GM18519 (cell line): Measurements from ENCODE around the gene PSD2.

Experiments
- ATAC-seq: cut with Tn5 transposase; IDR thresholded peaks from one replicate; pipeline ENCODE4 v1.9.1; 2021; ENCODE audit warnings: mild to moderate bottlenecking, moderate library complexity; ENCODE audit not compliant: unreplicated experiment, low FRiP score

The PSD2 gene

DNA sequence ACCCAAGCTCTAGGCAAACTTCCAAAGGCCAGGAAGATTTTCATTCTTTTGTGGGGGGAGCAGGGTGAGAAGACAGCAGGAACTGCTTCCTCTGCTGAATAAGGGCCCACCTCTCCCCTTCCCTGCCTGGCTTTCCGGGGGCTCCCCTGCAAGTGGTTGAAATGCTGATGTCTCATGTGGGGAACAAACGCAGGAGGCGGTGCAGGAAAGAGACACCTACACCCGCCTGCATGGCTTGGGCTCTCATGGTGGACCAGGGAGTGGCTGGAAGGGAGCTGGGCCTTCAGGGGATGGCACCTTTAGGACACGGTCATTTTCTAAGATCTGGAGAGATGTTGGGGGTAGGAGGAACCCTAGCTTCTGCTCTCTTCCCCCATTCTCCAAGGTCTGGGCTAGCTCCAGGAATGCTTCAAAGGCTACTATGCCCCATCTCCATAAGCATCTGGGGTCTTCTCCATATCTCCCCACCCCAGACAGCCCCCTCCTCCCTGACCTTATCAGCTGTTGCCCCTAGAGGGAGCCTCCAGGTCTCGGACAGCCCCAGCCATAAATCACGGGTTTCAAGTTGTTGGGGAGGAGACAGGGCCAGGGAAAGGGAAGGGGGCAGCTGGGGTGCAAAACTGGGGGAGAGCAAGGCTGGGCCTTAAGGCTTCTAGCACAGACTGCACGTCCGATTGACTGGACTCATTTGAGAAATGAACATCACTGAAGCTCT, 76.6 kb downstream of the PSD2 start:
- no peak for ATAC-seq

DNA sequence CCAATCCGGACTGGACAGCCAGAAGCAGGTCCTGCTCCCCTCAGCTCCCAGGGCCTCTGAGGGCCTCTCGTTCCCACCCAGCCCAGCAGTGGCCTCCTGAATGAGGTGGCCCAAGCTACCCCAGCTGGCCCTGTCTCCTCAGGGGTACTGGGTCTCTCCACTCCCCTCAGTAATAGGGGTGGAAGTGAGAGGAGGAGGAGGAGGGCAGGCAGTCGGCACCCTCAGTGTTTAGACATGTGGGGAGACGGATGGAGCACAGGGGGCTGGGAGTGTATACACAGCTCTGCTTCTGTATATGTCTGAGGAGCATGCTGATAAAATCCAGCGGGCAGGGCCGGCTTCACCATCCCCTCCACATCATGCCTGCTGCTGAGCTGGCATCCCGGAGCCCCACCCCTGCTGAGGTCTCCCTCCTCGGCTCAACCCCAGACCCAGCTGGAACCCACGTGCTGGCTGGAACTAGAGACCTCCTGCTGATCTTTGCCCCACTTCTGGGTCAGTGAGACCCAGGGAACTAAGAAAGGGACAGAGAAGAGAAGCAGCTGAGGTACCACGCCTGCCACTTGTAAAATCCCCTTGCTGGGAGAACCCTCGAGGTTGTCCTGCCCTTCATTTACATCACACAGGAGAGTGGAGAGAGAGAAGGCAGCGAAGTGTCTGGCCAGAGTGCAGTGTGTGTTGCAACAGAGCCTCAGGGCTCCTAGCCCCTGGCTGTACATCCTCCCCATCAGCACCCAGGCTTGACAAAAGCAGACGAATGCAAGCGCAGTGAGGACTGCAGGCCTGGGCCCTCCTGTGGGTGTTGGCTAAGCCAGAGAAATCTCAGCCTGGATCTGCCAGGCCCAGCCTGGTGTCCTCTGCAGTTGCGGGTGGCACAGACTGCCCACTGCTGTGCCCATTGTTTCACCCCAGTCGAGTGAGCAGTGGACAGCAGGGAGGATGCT, 77.5 kb downstream of the PSD2 start:
- no peak for ATAC-seq

DNA sequence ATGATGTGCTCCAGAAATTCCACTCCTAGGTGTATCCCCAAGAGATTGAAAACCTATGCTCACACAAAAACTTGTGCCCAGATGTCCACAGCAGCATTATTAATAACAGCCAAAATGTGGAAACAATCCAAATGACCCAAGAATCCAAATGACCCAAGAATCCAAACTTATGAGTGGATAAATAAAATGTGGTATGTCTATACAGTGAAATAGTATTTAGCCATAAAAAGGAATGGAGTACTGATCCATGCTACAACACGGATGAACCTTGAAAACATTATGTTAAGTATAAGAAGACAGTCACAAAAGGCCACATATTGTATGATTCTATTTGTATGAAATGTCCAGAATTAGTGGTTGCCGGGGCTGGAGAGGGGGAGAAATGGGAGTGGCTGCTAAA, 80.3 kb downstream of the PSD2 start:
- ATAC-seq = no peak

DNA sequence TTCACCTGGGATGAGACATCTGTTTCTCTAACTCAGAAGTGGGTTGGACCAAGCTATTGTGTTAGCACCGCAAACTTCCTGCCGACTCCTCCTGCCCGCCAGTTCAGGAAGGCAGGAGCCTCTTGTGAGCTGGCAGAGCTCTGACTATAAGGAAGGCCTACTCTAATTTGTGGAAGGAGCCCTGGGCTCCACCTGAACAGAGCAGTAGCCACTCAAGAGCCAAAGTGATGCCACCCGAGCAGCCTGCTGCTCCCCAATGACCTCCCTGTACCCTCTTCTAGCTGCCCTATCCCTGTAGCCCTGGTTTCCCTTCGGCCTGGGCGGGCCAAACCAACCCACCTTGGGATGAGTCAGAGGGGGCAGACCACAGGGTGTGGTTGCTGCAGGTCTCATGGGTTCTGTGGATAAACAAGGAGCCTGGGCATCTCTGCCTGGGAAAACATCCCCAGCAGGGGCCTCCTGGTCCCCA, 81.6 kb downstream of the PSD2 start:
- no peak for ATAC-seq

DNA sequence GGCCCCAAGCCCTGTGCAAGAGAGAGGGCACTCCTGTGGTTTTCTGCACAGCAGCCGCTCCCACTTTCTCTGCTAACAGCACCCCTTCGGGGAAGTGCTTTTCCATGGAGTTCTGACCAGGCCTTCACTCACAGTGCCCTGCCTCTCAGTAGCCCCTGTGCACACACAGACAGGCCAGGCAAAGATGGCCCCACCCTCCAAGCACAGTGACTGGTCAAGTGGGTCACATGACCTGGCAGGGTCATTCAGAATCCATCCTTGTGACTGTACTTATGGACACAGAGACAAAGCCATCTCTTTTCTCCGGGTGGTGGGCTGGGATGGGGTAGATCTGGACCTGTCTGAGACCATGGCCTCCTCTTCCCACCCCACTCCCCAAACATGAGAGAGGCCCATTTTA, 82.5 kb downstream of the PSD2 start:
- no peak for ATAC-seq

DNA sequence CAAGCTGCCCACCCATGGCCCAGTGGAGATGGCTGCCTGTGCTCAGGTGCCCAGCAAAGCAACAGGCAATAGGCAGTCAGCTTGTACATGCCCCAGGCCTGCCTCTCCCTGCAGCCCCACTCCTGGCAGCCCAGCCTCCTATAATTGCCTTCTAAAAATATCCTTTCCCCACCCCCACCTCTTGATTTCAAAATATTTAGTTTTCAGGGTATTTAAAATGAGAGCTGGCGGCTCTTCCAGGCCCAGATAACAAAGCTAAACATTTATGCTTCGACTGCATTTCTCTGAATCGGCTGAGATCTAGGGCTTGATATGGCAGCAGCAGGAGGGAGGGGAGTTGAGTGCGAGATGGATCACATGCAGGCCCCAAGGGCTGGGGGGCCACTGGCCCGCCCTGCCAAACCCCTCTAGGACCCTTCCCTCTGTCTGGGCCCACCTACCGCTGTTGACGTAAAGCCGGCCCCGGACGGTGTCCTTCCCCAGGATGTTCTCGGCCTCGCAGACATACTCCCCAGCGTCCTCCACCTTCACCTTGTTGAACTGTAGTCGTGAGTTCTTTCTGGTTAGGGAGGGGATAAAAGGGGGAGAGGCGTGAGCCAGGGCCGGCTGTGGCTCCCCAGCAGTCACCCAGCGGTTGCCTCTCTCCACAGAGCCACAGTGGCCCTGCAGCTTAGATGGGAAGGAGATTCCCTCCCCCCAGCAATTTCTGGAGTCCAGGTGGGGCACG, 85.0 kb downstream of the PSD2 start:
- no peak for ATAC-seq

DNA sequence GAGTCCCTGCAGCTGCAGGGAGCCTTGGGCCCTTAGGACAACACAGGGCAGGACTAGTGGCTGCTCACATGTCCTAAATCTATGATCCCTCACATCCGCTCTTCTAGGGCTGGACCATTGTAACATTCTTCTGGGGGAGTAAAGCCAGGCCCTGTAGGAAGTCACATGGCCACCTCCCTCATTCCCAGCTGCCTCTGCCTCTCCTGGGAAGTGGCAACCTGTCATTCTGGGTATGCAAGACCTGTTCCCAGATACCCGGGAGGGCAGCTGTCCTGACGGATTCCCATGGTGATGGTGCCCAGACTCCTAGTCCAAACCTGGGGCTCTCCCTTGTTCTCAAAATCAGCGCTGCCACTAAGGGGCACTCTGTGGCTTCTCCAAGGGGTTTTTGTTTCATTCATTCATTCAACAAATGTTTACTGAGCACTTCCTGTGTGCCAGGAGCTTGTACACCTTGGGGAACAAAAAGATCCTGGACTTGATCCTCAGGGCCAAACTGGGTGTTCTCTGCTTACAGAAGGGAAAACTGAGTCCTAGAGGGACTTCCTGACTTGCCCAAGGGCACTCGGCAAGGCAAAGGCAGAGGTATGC, 85.6 kb downstream of the PSD2 start:
- ATAC-seq = no peak

DNA sequence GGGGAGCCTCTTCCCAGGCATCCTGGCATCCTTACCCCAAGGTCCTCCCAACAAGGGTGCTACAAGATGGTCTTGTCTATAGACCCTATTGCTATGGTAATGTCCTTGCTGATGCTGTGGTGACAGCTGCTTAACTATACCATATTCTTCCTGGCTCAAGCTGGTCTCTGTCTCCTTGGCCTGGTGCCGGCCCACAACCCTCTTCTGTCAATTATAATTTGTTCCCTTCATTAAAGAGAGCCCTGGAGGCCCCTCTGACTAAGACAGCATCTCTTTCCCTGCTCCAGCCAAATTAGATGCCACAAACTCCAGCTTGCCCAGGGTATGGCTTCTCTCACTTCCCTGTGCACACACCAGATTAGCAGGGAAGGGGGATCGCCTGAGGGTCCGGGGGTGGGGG, 86.7 kb downstream of the PSD2 start:
- no peak for ATAC-seq

DNA sequence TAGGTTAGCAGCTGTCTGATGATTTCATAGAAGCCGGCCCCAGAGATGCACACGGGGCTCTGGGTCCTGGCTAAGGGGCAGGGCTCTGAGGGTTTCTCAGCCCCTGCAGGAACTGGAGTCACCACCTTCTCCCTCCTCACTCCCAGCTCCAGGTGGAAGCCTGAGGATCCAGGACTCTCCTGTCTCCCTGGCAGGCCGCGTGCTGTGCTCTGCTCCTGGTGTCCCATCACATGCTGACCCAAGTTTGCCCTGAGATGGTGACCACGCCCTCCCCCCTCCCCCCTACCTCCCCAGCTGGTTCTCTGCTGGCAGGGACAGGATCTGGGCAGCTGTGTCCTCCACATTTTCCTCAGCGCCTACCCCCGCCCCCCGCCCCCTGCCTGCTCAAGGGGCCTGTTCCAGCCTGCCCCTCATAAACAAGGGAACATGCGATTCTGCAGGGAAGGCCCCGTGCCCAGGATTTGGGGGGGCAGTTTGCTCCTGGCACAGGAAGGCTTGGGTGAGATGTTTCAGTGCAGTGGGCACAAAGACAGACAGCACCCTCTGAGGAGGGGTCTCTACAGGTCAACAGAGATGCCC, 87.4 kb downstream of the PSD2 start:
- no peak for ATAC-seq

DNA sequence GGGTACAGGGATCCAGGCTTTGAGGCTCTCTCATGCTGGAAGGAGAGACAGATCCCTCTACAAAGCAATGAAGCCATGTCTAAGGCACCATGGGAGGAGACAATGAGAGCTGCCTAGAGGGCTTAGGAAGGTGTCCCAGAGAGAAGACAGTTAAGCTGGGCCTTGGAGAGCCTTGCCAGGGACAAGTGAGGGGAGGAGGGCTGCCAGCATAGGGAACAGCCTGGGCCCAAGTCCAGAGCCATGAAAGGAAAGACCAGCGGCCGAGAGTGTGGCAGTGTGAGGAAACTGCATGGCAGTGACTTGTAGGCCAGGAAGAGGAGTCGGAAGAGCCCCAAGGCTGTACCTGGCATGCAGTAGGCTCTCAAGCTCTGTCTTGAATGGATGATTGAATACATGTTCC, 88.5 kb downstream of the PSD2 start:
- ATAC-seq = no peak

DNA sequence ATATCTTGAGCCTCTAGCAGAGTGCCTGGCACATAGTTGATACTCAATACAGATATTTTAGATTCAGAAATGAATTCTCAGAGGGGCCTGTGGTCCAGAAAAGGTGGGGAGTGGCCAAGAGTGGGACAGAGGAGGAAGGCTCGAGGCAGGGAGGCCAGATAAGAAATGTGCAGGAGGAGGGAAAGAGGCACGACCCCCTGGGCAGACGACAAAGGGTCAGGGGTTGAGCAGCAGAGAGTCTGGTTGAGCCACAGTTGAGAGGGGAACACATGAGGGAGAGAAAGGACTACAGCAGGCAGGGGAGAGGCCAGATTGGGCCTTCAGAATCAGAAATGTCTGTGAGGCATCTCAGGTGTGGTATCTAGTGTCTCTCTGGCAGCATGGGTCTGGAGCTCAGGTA, 89.1 kb downstream of the PSD2 start:
- no peak for ATAC-seq

DNA sequence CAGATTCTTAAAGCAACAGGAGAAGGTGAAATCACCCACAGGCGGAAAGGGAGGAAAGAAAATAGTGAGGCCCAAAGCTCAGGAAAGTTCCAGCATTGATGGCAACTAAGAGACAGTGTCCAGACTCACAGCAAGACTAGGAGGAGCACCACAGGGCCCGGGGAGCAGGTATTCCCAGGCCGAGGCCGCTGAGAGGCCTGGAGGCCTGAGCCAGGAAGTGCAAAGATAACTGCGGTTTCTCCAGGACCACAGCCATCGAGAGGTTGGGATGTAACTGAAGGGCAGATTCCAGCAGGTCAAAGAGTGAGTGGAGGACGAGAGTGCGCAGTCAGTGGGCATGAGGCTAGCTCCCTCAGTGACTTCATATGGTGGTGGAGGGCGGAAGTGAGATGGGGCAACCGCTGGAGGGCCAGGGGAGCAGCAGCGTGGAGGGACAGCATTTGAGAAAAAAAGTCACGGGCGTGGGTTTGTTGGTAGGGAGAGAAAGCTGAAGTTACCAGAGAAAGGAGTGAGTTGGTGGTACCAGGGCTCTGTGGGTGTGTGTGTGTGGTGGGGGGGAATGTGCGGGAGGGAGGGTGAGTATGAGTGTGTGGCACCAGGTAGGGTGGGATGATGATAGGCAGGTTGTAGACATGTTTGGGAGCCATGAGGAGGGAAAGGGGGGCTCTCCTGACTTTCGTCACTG, 89.7 kb downstream of the PSD2 start:
- ATAC-seq = no peak

DNA sequence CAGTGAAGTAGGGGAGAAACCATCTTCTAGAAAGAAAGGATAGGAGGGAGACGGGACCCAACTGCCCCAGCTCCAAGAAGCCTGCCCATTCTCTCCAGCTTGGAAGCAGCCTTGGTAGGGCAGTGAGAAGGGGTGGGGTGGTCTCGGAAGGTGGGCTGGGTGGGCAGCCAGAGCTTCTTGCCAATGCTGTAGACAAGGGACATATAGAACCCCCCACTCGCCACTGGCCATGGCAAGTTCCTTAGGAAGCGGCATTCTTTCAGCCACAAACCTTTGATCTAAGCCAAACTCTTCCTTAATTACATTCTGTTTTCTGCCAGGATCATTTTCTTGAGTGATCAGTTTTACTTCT, 90.2 kb downstream of the PSD2 start:
- no peak for ATAC-seq

DNA sequence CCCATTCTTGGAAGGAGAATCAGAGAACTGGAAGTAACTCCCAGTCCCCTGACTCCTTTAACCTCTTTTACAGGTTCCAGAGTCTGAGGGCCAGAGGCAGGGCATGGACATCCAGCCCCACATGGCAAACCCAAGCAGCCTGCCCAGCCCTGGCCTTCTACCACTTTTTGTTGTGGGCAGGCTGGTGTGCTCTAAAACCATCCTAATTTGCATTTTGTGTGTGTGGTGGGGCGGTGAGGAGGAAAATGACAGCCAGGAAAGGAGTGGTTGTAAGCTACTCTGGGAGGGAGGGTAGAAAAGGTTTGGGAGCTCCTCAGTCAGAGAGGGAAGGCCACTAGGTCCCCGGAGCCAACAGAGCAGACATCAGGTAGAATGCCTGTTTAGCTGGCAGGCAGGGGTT, 90.6 kb downstream of the PSD2 start:
- no peak for ATAC-seq

DNA sequence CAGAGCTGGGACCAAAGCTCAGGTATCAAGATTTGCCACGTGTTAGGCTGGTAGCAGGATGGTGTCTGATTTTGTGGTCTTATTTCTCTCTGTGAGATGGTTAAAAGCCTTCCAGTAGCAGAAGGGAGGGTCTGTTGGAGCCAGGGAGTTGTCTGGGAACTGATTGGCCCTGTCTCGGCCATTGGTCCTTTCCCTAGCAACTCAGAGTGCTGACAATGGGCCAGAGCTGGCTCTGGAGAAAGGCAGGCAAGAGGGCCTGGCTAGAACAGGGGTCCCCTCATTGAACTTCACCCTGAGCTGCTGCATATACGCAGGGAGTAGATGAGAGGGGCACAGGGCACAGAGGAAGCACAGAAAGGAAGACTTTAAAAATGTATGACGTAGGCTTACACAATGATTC, 92.8 kb downstream of the PSD2 start:
- no peak for ATAC-seq

DNA sequence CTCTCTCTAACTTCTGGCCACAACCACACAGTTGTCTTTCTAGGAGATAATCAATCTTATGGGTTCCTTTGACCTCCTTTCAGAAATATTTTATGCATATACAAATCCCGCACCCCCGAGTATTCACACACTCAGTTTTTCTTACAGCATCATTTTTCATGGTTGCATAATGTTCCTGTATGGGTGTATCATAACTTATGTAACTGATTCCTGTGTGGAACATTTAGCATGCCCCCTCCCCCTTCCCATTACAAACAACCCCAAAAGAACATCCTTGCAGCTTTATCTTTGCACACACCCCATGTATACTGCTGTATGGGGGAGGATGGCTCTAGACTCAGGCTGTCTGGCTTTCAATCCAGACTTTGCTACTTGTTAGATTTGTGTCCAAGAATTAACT, 93.8 kb downstream of the PSD2 start:
- ATAC-seq = no peak

DNA sequence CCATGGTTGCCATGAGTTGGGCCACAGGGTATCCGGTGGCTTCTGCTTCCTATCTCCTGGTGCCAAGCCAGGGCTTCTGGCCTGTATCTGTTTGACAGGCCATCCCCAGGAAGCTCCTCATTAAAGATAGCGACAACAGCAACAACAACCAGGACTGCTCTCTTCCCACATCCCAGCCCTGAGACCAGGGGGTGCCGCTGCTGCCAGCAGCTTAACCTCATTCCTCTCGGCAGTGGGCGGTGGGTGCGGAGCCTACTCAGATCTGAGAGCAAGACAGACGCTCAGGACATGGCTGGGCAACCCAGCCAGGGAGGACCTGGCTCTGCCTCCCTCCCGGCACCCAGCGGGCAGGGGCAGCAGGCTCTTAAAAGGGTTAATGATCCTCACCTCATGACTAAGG, 98.3 kb downstream of the PSD2 start:
- no peak for ATAC-seq
